Activated CD8-positive, alpha-beta memory T cell treated with anti-CD3 and anti-CD28 coated beads, Interleukin-2, amount 10 ng/mL, durations not matched to agents 7 days and 5 days (primary cell): ENCODE measurements around the gene HINFP. TPM values are rescaled to one million over a fixed set of nuclear protein-coding genes. Genes with fewer than 3 reads are reported as not detected.
"Not testable (repeated sequence)": the region's sequence is repeated elsewhere in the genome, so short reads cannot be mapped to it uniquely, and the experiment has no call there.

Source experiments
- ATAC-seq: fragments of 150-1000 bp; cut with Tn5 transposase; one replicate; pipeline ENCODE4 v1.10.0; 2021; ENCODE audit warnings: moderate library complexity
- CTCF ChIA-PET: fragments of 350-600 bp; sonication (Branson Sonifier 250); formaldehyde crosslinking; loops from one replicate; lab custom pipeline; 2021; ENCODE audit warnings: antibody characterized with exemption; lab: Charles Lee
- DNase-seq: peaks from one replicate; pipeline ENCODE4 v3.0.0-alpha.2; 2020
- H3K27ac Mint-ChIP-seq: one replicate; pipeline ENCODE4 v1.8.0; 2021; ENCODE audit warnings: mild to moderate bottlenecking, mixed read lengths
- H3K27me3 Mint-ChIP-seq: one replicate; pipeline ENCODE4 v1.8.0; 2021; ENCODE audit warnings: mixed read lengths
- H3K36me3 Mint-ChIP-seq: one replicate; pipeline ENCODE4 v1.8.0; 2021; ENCODE audit warnings: mild to moderate bottlenecking, mixed read lengths
- H3K4me1 Mint-ChIP-seq: one replicate; pipeline ENCODE4 v1.8.0; 2021; ENCODE audit warnings: mixed read lengths
- H3K4me3 Mint-ChIP-seq: one replicate; pipeline ENCODE4 v1.8.0; 2021; ENCODE audit warnings: mild to moderate bottlenecking, moderate library complexity, mixed read lengths
- H3K9me3 Mint-ChIP-seq: one replicate; pipeline ENCODE4 v1.8.0; 2022; ENCODE audit warnings: low read depth, mixed read lengths
- total RNA-seq, 2 experiments: library from RNA; stranded (reverse); gene quantifications; one replicate each; pipeline ENCODE4 v1.2.3, GENCODE V29; 2021

Gene HINFP
- total RNA-seq, 2 experiments from 2014 or later: 40.4 to 43.0 TPM

DNA sequence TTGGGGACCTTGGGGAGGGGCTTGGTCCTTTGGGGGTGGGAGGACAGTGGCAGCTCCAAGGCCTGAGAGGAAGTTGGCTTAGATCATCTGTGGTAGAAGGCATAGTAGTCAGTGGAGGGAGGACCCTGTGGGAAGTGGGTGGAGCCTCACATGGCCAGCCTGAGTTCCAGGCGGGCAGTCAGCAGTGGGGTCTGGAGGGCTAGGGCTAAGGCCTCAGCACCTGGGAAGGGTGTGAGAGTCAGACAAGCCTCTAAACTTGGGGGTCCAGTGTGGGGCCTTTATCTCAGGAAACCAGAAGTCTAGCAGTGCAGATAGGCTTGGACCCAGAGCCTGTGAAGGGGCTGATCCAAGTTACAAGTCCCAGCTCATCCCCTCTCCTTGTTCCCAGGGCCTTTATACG lies 51.1 kb downstream of the HINFP start:
- ATAC-seq (no peak), DNase-seq (no peak)
- Mint-ChIP-seq H3K36me3 (peaks cover 5% of the 10 kb centered on the region), H3K27ac (no peak overlapping the region), H3K4me1 (peaks cover 26% of the 10 kb centered on the region), H3K27me3 (no peaks in the 10 kb centered on the region), H3K9me3 (no peaks in the 10 kb centered on the region), H3K4me3 (no peak overlapping the region)
- CTCF ChIA-PET: interaction anchor here (1.6 kb wide), 1 partner anchor 33 kb away, joined by 6 read pairs; the partner anchor contains the start of gene CBL

DNA sequence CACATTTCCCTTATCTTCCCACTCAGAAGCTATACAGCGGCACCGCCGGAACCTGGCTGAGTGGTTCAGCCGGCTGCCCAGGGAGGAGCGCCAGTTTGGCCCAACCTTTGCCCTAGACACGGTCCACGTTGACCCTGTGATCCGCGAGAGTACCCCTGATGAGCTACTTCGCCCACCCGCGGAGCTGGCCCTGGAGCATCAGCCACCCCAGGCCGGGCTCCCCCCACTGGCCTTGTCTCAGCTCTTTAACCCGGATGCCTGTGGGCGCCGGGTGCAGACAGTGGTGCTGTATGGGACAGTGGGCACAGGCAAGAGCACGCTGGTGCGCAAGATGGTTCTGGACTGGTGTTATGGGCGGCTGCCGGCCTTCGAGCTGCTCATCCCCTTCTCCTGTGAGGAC lies 52.1 kb downstream of the HINFP start:
- Mint-ChIP-seq H3K27me3 (no peaks in the 10 kb centered on the region), H3K4me3 (no peak overlapping the region), H3K9me3 (no peaks in the 10 kb centered on the region), H3K4me1 (peaks cover 32% of the 10 kb centered on the region), H3K36me3 (peaks cover 5% of the 10 kb centered on the region), H3K27ac (no peak overlapping the region)
- DNase-seq (no peak), ATAC-seq (no peak)
- CTCF ChIA-PET: interaction anchor here (1.9 kb wide), 1 partner anchor 23 kb away, joined by 7 read pairs; no protein-coding TSS in a partner anchor

DNA sequence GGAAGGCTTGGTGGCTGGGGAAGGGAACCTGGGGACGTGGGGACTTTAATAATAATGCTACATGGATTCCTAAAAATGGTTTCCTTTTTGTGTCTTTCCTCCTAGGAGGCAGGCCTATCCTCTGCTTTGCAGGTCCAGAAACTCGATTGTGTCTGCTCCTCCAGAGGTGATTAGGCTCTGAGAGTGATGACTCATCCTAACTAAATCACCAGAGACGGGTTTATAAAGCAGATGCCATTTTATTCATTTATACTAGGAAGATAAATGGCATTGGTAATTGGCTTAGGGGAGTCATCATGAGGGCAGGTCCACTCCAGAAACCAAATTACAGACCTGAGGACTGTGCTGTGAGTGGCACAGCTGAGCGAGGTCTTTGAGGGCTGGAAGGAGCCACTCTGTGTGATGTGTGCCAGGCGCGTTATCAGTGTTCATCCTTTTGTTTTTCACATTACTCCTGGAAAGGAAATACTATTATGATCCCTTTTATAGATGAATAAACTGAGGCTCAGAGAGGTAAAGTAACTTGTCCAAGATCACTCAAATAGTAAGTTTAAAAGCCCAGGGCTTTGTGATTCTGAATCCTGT lies 54.2 kb downstream of the HINFP start:
- ATAC-seq (no peak), DNase-seq (no peak)
- Mint-ChIP-seq H3K27ac (no peak overlapping the region), H3K9me3 (no peaks in the 10 kb centered on the region), H3K4me3 (no peak overlapping the region), H3K4me1 (peaks cover 24% of the 10 kb centered on the region), H3K27me3 (no peaks in the 10 kb centered on the region), H3K36me3 (peaks cover 8% of the 10 kb centered on the region)
- CTCF ChIA-PET: interaction anchor here (0.8 kb wide), 1 partner anchor 125 kb away, joined by 3 read pairs; no protein-coding TSS in a partner anchor

DNA sequence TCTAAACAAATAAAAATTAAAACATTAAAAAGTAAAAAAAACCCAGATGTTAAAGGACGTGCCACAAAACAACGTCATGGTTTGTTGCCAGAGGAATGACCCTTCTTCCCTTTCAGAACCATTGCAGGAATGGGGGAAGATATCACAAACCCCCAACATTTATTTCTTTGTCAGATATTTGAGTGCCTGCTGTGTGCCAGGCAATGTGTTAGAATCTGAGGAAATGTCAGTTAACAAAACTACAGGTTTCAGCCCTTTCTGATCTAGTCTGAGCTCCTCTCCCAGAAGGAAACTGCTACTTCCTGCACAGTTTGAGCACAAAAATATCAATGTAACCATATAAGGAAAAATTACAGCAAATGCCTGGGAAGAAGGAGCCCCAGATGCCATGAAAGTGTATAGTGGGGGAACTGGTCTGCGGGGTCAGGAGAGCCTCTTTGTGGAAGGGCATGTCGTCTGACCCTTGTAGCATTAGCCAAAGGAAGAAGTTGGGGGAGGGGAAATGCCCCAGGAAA lies 56.8 kb downstream of the HINFP start:
- ATAC-seq: no peak
- Mint-ChIP-seq H3K27ac (peak overlapping the region; percentile 71), H3K27me3 (no peaks in the 10 kb centered on the region), H3K9me3 (no peaks in the 10 kb centered on the region), H3K4me3 (no peak overlapping the region), H3K36me3 (peaks cover 8% of the 10 kb centered on the region), H3K4me1 (peaks cover 20% of the 10 kb centered on the region)
- CTCF ChIA-PET: interaction anchor here (0.7 to 2.6 kb wide), 6 partner anchors 9 to 160 kb away, joined by 3 to 12 read pairs (median 4); partner anchors contain the start of gene NLRX1
- no peak for DNase-seq

DNA sequence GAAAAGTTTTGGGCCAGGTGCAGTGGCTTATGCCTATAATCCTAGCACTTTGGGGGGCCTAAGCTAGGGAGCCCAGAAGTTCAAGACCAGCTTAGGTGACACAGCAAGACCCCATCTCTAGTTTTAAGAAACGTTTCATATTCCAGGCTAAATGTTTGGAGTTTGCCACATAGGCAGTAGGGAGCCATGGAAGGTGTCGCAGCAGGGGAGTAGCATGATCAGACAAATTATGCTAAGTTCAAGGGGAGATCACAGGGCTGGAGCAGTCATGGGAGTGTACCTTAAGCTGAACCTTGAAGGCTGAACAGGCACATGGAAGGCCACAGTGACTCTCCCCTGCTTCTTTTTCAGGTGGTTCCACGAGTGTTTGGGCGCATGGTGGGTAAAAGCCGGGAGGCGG lies 58.0 kb downstream of the HINFP start:
- Mint-ChIP-seq H3K9me3 (no peaks in the 10 kb centered on the region), H3K4me3 (no peak overlapping the region), H3K36me3 (peaks cover 6% of the 10 kb centered on the region), H3K27me3 (no peaks in the 10 kb centered on the region), H3K27ac (no peak overlapping the region), H3K4me1 (peaks cover 20% of the 10 kb centered on the region)
- no peak for ATAC-seq
- DNase-seq: no peak
- CTCF ChIA-PET: interaction anchor here (2.6 kb wide), 1 partner anchor 34 kb away, joined by 6 read pairs; no protein-coding TSS in a partner anchor

DNA sequence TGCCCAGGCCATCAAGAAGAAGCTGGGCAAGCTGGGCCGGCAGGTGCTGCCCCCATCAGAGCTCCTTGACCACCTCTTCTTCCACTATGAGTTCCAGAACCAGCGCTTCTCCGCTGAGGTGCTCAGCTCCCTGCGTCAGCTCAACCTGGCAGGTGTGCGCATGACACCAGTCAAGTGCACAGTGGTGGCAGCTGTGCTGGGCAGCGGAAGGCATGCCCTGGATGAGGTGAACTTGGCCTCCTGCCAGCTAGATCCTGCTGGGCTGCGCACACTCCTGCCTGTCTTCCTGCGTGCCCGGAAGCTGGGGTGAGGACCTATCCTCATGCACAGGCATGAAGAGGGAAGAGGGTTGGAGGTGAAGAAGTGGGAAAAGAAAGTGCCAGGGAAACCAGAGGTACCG lies 58.6 kb downstream of the HINFP start:
- Mint-ChIP-seq H3K4me3 (no peak overlapping the region), H3K27me3 (no peaks in the 10 kb centered on the region), H3K4me1 (peaks cover 20% of the 10 kb centered on the region), H3K36me3 (peaks cover 6% of the 10 kb centered on the region), H3K27ac (no peak overlapping the region), H3K9me3 (no peaks in the 10 kb centered on the region)
- CTCF ChIA-PET: interaction anchor here (1.2 to 2.6 kb wide), 3 partner anchors 11 to 34 kb away, joined by 4 to 6 read pairs (median 5); no protein-coding TSS in a partner anchor
- no peak for DNase-seq
- no peak for ATAC-seq

DNA sequence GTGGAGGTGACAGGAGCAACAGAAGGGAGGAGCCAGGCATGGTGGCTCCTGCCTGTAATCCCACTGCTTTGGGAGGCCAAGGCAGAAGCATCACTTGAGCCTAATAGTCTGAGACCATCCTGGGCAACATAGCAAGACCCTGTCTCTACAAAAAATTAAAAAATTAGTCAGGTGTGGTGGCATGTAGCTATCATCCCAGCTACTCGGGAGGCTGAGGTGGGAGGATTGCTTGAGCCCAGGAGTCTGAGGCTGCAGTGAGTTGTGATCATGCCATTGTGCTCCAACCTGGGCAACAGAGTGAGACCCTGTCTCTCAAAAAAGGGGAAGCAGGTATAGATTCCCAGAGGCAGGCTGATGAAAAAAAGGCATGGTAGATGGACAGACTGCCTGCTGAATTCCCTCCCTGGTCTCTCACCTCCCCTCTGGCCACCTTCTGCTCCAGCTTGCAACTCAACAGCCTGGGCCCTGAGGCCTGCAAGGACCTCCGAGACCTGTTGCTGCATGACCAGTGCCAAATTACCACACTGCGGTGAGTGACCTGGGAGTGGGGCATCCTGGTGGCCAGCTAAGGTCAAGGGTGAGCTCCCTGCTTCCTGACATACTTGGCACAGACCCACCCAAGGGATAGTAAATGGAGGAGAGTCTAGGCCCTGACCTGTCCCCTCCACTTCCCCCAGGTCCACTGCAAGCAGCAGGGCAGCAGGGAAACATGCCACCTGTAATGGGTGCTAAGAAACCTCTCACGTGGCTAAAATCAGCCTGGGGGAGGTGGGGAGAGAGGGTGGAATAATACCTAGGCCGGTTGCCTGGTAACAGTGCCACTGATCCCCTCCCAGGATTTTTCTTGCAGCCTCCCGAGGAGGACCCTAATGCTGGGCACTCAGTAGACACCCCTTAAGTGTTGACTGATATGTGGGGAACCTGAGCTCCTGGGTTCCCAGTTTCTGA lies 59.6 kb downstream of the HINFP start:
- peaks cover 4% of the 10 kb centered on the region for H3K36me3 Mint-ChIP-seq
- DNase-seq: no peak
- no peak overlapping the region for H3K27ac Mint-ChIP-seq
- ATAC-seq: no peak
- no peaks in the 10 kb centered on the region for H3K9me3 Mint-ChIP-seq
- peaks cover 12% of the 10 kb centered on the region for H3K4me1 Mint-ChIP-seq
- CTCF ChIA-PET: interaction anchor here (1.2 to 1.9 kb wide), 2 partner anchors 12 to 16 kb away, joined by 4 to 5 read pairs; no protein-coding TSS in a partner anchor
- no peaks in the 10 kb centered on the region for H3K27me3 Mint-ChIP-seq
- H3K4me3 Mint-ChIP-seq: no peak overlapping the region

DNA sequence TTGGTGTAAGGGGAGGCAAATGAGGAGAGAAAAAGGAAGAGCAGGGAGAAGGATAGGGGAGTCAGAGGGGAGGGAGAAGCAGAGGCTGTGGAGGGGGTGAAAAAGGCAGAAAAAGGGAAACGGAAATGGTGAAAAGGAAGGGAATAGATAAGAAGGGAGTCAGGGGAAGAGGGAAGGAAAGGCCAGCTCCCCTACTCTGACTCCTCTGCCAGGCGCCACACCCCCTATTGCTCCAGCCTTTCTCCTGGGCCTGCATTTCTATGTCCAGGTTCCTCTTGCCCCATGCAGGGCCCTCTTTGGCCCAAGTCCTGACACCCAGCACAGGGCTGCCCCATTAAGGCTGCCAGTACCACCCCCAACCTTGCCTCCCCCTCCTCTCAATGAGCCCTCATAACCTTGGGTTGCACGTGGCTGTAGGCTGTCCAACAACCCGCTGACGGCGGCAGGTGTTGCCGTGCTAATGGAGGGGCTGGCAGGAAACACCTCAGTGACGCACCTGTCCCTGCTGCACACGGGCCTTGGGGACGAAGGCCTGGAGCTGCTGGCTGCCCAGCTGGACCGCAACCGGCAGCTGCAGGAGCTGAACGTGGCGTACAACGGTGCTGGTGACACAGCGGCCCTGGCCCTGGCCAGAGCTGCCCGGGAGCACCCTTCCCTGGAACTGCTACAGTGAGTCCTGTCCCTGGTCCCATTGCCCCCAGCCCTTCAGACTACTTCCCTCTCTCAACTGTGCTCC lies 60.5 kb downstream of the HINFP start:
- CTCF ChIA-PET: interaction anchor here (1.9 kb wide), 1 partner anchor 15 kb away, joined by 5 read pairs; no protein-coding TSS in a partner anchor

DNA sequence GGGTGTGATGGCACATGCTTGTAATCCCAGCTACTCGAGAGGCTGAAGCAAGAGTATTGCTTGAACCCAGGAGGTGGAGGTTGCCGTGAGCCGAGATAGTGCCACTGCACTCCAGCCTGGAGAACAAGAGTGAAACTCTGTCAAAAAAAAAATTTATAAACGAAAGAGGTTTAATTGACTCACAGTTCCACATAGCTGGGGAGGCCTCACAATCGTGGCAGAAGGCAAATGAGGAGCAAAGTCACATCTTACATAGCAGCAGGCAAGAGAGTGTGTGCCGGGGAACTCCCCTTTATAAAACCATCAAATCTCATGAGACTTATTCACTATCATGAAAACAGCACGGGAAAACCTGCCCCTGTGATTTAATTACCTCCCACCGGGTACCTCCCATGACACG lies 63.0 kb downstream of the HINFP start:
- not testable (repeated sequence) for H3K9me3 Mint-ChIP-seq, H3K36me3 Mint-ChIP-seq, H3K27ac Mint-ChIP-seq, DNase-seq, H3K27me3 Mint-ChIP-seq, ATAC-seq, H3K4me1 Mint-ChIP-seq, H3K4me3 Mint-ChIP-seq
- CTCF ChIA-PET: interaction anchor here (0.6 to 1.6 kb wide), 3 partner anchors 15 to 76 kb away, joined by 3 to 5 read pairs (median 3); partner anchors contain the start of gene CBL

More for the DNA sequence above, 60.5 kb downstream of the HINFP start:
- ATAC-seq (no peak), DNase-seq (no peak)
- Mint-ChIP-seq H3K9me3 (no peaks in the 10 kb centered on the region), H3K4me1 (peaks cover 12% of the 10 kb centered on the region), H3K4me3 (no peak overlapping the region), H3K27ac (no peak overlapping the region), H3K36me3 (peaks cover 4% of the 10 kb centered on the region), H3K27me3 (no peaks in the 10 kb centered on the region)

Other genes starting within 250 kb of the HINFP start
- gene CXCR5, start 237.7 kb upstream of the HINFP start, total RNA-seq: under 1 TPM in 1 of 2 experiments, not detected in 1; 0.30 TPM
- gene BCL9L, start 195.7 kb upstream of the HINFP start, total RNA-seq: 10 to 100 TPM; 33.9 to 44.0 TPM
- gene UPK2, start 165.3 kb upstream of the HINFP start, total RNA-seq: not detected
- gene FOXR1, start 149.8 kb upstream of the HINFP start, total RNA-seq: not detected
- gene CENATAC, start 123.4 kb upstream of the HINFP start, total RNA-seq: 10 to 100 TPM; 43.4 to 47.1 TPM
- gene RPS25, start 103.2 kb upstream of the HINFP start, total RNA-seq: 1,000 to 10,000 TPM in 1 of 2 experiments, 100 to 1,000 TPM in 1; 945 to 1,070 TPM
- gene TRAPPC4, start 102.8 kb upstream of the HINFP start, total RNA-seq: 10 to 100 TPM; 73.9 to 91.5 TPM
- 10 to 100 TPM; 26.0 to 26.5 TPM for gene SLC37A4, start 90.7 kb upstream of the HINFP start, total RNA-seq
- gene HYOU1, start 64.4 kb upstream of the HINFP start, total RNA-seq: 100 to 1,000 TPM; 108 to 163 TPM
- 10 to 100 TPM; 30.1 to 31.2 TPM for gene VPS11, start 53.8 kb upstream of the HINFP start, total RNA-seq
- gene HMBS, start 36.7 kb upstream of the HINFP start, total RNA-seq: 10 to 100 TPM; 26.6 to 36.7 TPM
- 10 to 100 TPM; 65.1 to 77.1 TPM for gene DPAGT1, start 19.7 kb upstream of the HINFP start, total RNA-seq
- 10 to 100 TPM; 30.6 to 35.1 TPM for gene C2CD2L, start 14.2 kb upstream of the HINFP start, total RNA-seq
- not detected for gene ABCG4, start 27.5 kb downstream of the HINFP start, total RNA-seq
- gene NLRX1, start 47.1 kb downstream of the HINFP start, total RNA-seq: 10 to 100 TPM; 21.2 to 22.2 TPM
- under 1 TPM; 0.19 to 0.35 TPM for gene NHERF4, start 63.9 kb downstream of the HINFP start, total RNA-seq
- 10 to 100 TPM; 40.0 to 49.2 TPM for gene CBL, start 84.8 kb downstream of the HINFP start, total RNA-seq
- 1 to 10 TPM; 2.5 to 3.9 TPM for gene MCAM, start 195.6 kb downstream of the HINFP start, total RNA-seq
- gene RNF26, start 212.9 kb downstream of the HINFP start, total RNA-seq: 10 to 100 TPM; 38.7 to 42.1 TPM
- not detected for gene C1QTNF5, start 219.3 kb downstream of the HINFP start, total RNA-seq
- gene MFRP, start 225.1 kb downstream of the HINFP start, total RNA-seq: not detected